HUES6 (cell line): ENCODE results near the gene SFRP4.

ENCODE experiments used
- H3K27ac ChIP-seq: 2 replicates; pipeline ENCODE4 v1.7.0; 2013; ENCODE audit warnings: low read depth, mild to moderate bottlenecking, low read length, inconsistent platforms
- H3K27me3 ChIP-seq: 2 replicates; pipeline ENCODE4 v1.6.1; 2013; ENCODE audit warnings: low read length; ENCODE audit not compliant: control insufficient read depth, insufficient read depth
- H3K36me3 ChIP-seq: 2 replicates; pipeline ENCODE4 v1.6.1; 2013; ENCODE audit warnings: low read length; ENCODE audit not compliant: control insufficient read depth, insufficient read depth
- H3K4me1 ChIP-seq: 2 replicates; pipeline ENCODE4 v1.6.1; 2013; ENCODE audit warnings: low read length; ENCODE audit not compliant: control insufficient read depth, insufficient read depth
- H3K4me3 ChIP-seq: 2 replicates; pipeline ENCODE4 v1.5.1; 2013; ENCODE audit warnings: low read depth, low read length
- H3K9ac ChIP-seq: one replicate; pipeline ENCODE4 v1.6.1; 2013; ENCODE audit warnings: mild to moderate bottlenecking, low read length
- H3K9me3 ChIP-seq: 2 replicates; pipeline ENCODE4 v1.6.1; 2013; ENCODE audit warnings: low read depth, low read length; ENCODE audit not compliant: control insufficient read depth, insufficient read depth

Gene SFRP4

DNA sequence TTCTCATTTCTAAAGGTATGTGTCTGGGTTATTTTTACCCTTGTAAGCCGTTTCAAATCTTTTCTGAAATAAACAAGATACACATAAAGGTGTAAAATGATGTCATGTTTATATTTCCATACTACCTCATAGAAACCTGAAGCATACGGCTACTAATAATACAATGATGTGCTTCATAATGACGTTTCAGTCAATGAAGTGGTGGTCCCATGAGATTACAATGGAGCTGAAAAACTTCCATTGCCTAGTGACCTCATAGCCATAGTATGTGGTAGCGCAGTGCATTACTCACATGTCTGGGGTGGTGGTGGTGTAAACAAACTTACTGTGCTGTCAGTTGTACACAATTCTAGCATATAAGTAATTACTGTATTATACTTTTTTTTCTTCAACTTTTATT is 28.7 kb upstream of the SFRP4 start:
- no peak overlapping the region for H3K4me3 ChIP-seq
- no peaks in the 10 kb centered on the region for H3K9me3 ChIP-seq
- H3K9ac ChIP-seq: no peak overlapping the region
- H3K27me3 ChIP-seq: no peaks in the 10 kb centered on the region
- no peak overlapping the region for H3K27ac ChIP-seq
- 0 out of 2 replicates have a peak, but pooled peaks cover 10% of the 10 kb centered on the region for H3K4me1 ChIP-seq
- no peaks in the 10 kb centered on the region for H3K36me3 ChIP-seq

DNA sequence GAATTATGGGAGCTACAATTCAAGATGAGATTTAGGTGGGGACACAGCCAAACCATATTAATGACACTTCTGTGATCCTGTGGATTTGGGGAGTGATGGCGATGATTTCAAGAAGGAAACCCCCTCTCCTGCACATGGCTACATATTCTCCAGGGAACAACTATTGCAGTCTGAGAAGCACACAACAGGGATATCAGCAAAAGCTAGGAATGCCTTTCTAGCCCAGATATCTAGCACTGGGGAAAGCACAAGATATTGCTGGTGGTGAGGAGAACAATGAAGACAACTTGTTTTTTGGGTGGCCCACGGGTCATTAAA is 28.1 kb upstream of the SFRP4 start:
- Histone ChIP-seq H3K9me3 (no peaks in the 10 kb centered on the region), H3K4me3 (no peak overlapping the region), H3K27ac (no peak overlapping the region), H3K4me1 (0 out of 2 replicates have a peak, but pooled peaks cover 10% of the 10 kb centered on the region), H3K9ac (no peak overlapping the region), H3K36me3 (no peaks in the 10 kb centered on the region), H3K27me3 (no peaks in the 10 kb centered on the region)

DNA sequence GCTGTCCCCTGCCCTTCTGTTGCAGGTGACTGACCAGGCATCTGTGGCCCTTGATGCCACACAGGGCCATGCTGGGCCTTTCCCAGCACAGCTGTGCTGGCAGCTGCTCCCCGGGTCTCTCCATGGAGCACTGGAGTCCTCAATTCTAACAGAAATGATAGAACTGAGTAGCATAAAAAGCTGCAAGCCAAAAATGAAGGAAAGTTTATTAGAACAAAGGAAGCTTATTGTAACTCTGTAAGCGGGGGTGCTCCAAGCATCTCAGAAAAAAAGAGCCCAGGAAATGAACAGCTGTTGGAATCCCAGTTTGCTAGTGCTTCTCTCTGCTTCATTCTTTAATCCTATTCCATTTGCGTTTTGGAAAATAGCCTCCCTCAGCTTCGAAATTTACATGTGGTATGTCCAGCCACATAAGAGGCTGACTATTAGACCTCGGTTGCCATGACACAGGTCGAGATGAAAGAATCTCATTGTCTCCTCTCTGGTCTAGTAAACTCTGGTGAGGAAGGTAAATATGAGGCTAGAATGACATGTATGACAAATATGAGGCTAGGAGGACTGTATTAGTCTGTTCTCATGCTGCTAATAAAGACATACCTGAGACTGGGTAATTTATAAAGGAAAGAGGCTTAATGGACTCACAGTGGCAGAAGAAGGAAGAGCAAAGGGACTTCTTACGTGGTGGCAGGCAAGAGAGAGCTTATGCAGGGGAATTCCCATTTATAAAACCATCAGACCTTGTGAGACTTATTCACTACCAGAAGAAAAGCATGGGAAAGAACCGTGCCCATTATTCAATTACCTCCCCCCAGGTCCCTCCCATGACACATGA is 27.5 kb upstream of the SFRP4 start:
- Histone ChIP-seq H3K4me3 (no peak overlapping the region), H3K4me1 (0 out of 2 replicates have a peak, but pooled peaks cover 10% of the 10 kb centered on the region)

DNA sequence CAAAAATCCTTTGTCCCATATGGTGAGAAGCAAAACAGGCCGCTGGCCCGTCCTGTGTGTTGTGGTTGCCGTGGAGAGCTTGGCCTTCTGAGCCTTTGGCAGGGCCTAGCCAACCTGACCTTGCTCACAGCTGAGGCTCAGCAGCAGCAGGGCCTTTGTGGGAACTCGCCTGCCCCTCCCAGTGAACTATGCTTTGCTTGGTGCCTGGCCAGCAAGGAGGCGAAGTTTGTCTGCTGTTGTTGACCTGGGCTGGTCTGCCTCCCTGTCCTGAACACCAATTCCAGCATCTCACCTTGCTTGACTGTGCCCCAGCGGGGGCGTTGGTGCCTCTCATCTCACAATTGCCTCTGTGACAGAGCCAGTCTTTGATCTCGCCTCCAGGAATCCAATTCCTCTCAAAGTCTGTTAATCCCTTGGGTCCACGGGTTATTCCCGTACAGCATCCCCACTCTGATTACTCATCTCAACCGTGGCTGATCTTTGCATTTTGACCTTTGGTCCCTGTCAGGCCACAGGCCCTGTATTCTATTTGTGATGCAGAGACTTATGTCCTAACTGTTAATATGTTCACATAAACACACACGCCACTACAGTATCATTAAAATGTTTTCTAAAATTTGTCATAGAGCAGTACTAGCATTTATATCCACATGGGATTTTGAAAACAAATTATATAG is 26.5 kb upstream of the SFRP4 start:
- H3K4me1 ChIP-seq: 0 out of 2 replicates have a peak, but pooled peaks cover 10% of the 10 kb centered on the region
- no peaks in the 10 kb centered on the region for H3K36me3 ChIP-seq
- H3K4me3 ChIP-seq: no peak overlapping the region
- no peaks in the 10 kb centered on the region; the same call in 1 of the 2 replicates for H3K9me3 ChIP-seq
- no peak overlapping the region for H3K27ac ChIP-seq
- H3K27me3 ChIP-seq: no peaks in the 10 kb centered on the region
- no peak overlapping the region for H3K9ac ChIP-seq

More for the DNA sequence above, 27.5 kb upstream of the SFRP4 start:
- no peaks in the 10 kb centered on the region for H3K27me3 ChIP-seq
- no peaks in the 10 kb centered on the region for H3K9me3 ChIP-seq
- H3K9ac ChIP-seq: no peak overlapping the region
- no peak overlapping the region for H3K27ac ChIP-seq
- H3K36me3 ChIP-seq: no peaks in the 10 kb centered on the region

DNA sequence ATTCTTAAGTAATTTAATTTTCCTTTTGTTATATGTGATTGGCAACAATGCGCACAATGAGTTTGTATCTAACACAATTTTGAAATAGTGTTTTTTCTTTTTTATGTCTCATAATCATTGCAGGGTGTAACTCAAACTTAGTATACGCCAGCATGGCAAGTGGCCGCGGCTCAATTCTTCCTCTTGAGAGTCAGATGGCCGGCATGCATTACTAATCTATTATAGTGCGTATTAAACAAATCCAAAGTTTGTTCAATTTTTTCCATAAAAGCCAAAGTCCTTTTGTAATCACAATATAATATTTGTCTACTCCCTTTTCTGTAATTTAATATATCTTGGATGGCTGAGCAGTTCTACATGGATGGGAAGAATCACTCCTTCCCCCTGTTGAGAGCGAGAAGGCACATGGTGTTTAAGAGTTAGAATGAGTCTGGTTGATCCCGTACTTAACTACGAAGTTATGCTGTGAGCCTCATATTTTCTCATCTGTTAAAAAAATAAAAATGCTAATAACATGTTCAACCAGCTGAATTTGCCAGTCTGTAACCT is 16.5 kb upstream of the SFRP4 start:
- Histone ChIP-seq H3K27ac (no peak overlapping the region), H3K4me3 (no peak overlapping the region), H3K27me3 (no peaks in the 10 kb centered on the region), H3K9ac (no peak overlapping the region), H3K36me3 (no peaks in the 10 kb centered on the region), H3K9me3 (no peaks in the 10 kb centered on the region), H3K4me1 (no peaks in the 10 kb centered on the region)

DNA sequence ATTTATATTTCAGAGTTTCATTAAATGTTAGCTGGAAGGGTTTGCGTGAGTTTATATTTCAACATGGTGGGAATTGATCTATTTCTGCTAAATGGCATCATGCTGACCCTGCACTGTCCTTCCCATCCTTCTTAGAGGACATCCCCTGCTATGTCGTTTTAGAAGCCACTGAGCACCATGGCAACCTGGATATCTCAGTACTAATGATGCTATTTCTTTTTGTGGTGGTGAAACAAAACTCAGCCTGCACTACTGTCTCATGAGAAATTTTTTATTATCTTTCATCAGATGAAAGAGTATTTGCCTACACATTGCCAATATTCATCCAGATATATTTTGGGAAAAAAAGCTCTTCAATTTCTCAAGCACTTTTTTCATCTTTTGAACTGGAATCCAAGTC is 15.9 kb upstream of the SFRP4 start:
- H3K4me1 ChIP-seq: no peaks in the 10 kb centered on the region
- no peaks in the 10 kb centered on the region for H3K27me3 ChIP-seq
- H3K4me3 ChIP-seq: no peak overlapping the region
- no peak overlapping the region for H3K27ac ChIP-seq
- H3K9me3 ChIP-seq: no peaks in the 10 kb centered on the region
- no peaks in the 10 kb centered on the region for H3K36me3 ChIP-seq
- no peak overlapping the region for H3K9ac ChIP-seq

DNA sequence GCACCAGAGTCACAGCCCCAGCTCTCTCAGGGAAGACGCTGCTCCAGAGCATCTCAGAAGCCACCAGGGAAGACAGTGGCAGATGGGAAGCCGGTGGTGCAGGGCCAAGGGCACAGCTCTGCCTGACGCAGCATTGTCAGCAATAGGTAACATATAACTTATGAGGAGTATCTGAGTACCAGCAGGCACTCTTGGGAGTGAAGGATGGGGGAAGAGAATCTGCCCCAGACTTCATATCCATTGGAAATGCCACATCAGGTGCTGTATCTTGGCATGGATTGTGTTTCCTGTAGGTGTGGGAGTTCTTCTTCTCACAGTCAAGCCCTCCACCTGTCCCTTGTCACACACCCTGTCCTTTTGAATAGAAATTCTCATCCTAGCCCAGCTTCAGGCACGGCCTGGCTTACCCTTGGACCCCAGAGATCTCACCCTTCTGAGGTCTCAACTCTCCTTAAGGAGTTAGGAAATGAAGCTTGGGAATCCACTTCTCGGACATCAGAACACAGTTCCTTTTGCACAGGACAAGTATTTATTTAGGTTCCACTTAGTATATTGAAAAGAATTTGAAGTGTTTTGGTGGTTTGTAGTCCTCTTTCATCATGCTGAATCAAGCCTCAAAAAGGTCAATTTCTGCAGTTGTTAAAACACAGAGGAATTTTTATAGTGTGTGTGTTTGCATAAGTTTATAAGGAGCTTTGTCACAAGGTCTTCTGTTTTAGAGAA is 13.8 kb upstream of the SFRP4 start:
- Histone ChIP-seq H3K9ac (no peak overlapping the region), H3K36me3 (no peaks in the 10 kb centered on the region), H3K27me3 (no peaks in the 10 kb centered on the region), H3K9me3 (0 out of 2 replicates have a peak, but pooled peaks cover 2% of the 10 kb centered on the region), H3K4me3 (no peak overlapping the region), H3K27ac (no peak overlapping the region), H3K4me1 (no peaks in the 10 kb centered on the region)

GRCh38 chr7:37928878-37929277 is 12.3 kb upstream of the SFRP4 start:
- Histone ChIP-seq H3K36me3 (no peaks in the 10 kb centered on the region), H3K27ac (no peak overlapping the region), H3K9ac (no peak overlapping the region), H3K4me1 (no peaks in the 10 kb centered on the region), H3K9me3 (0 out of 2 replicates have a peak, but pooled peaks cover 8% of the 10 kb centered on the region), H3K27me3 (no peaks in the 10 kb centered on the region), H3K4me3 (no peak overlapping the region)

- Histone ChIP-seq H3K36me3 (no peaks in the 10 kb centered on the region), H3K4me3 (no peak overlapping the region), H3K27ac (no peak overlapping the region), H3K9me3 (0 out of 2 replicates have a peak, but pooled peaks cover 8% of the 10 kb centered on the region), H3K27me3 (no peaks in the 10 kb centered on the region), H3K9ac (no peak overlapping the region), H3K4me1 (no peaks in the 10 kb centered on the region)
Measured at GRCh38 chr7:37927773-37928444, 11.3 kb upstream of the SFRP4 start.

DNA sequence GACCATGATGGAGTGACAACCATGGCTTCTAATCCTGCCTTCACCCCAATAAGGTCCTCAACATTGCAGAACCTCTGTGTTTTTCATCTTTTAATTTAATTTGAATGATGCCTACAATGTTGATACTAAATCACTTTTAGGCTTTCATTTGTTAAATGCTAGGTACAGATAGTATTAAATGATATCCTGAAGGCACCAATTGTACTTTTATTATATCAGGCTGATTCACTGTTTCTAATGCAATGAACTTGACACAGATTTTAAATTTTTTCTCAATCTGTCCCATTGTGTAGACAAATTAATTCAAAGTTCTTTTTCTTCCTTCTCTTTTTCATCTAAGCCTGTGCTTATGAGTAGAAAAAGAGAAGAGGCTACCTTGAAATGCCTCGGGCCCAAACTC is 9.0 kb upstream of the SFRP4 start:
- Histone ChIP-seq H3K9ac (no peak overlapping the region), H3K4me1 (no peaks in the 10 kb centered on the region), H3K27me3 (0 out of 2 replicates have a peak, but pooled peaks cover 1% of the 10 kb centered on the region), H3K9me3 (0 out of 2 replicates have a peak, but pooled peaks cover 8% of the 10 kb centered on the region), H3K36me3 (no peaks in the 10 kb centered on the region), H3K4me3 (no peak overlapping the region), H3K27ac (no peak overlapping the region)
